MCF 10A (cell line): ENCODE data around the gene RGS11. TPM values are rescaled to one million over a fixed set of nuclear protein-coding genes. Genes with fewer than 3 reads are reported as not detected.

Source experiments
- BruUV-seq: library from RNA; stranded (reverse); fragments of 400-500 nt; replicated peaks from 2 replicates; lab custom pipeline; 2021; lab: Mats Ljungman, UMichigan
- CTCF ChIA-PET: fragments of 300-600 bp; sonication (Branson Sonifier 250); formaldehyde crosslinking; extraction: SDS; loops from one replicate; lab custom pipeline; 2021; ENCODE audit warnings: antibody characterized with exemption, inconsistent platforms; lab: Yijun Ruan, JAX
- POLR2A ChIA-PET: fragments of 300-600, 350-650 bp; sonication (Branson Sonifier 250); formaldehyde crosslinking; extraction: SDS; loops from one replicate; lab custom pipeline; 2020; ENCODE audit warnings: antibody characterized with exemption, inconsistent platforms; lab: Yijun Ruan, JAX
- DNase-seq: peaks from one replicate; pipeline ENCODE4 v3.0.0-alpha.2; 2018; ENCODE audit not compliant: unreplicated experiment
- H3K27ac Mint-ChIP-seq: one replicate; pipeline ENCODE4 v1.8.0; 2022; ENCODE audit warnings: mild to moderate bottlenecking, low read depth, mixed read lengths; ENCODE audit not compliant: unreplicated experiment
- H3K27me3 Mint-ChIP-seq: one replicate; pipeline ENCODE4 v1.8.0; 2022; ENCODE audit warnings: mixed read lengths; ENCODE audit not compliant: insufficient read depth, unreplicated experiment
- H3K36me3 Mint-ChIP-seq: one replicate; pipeline ENCODE4 v1.8.0; 2022; ENCODE audit warnings: mild to moderate bottlenecking, moderate library complexity, mixed read lengths; ENCODE audit not compliant: insufficient read depth, unreplicated experiment
- H3K4me1 Mint-ChIP-seq: one replicate; pipeline ENCODE4 v1.8.0; 2022; ENCODE audit warnings: mixed read lengths; ENCODE audit not compliant: insufficient read depth, unreplicated experiment
- H3K4me3 Mint-ChIP-seq: one replicate; pipeline ENCODE4 v1.8.0; 2022; ENCODE audit warnings: mild to moderate bottlenecking, moderate library complexity, mixed read lengths; ENCODE audit not compliant: unreplicated experiment
- H3K9me3 Mint-ChIP-seq: one replicate; pipeline ENCODE4 v1.8.0; 2022; ENCODE audit warnings: mixed read lengths; ENCODE audit not compliant: unreplicated experiment
- CTCF ChIP-seq: fragments of 200-600 bp; IDR thresholded peaks from one replicate; pipeline ENCODE4 v1.8.0; 2022; ENCODE audit warnings: antibody characterized with exemption, mild to moderate bottlenecking; ENCODE audit not compliant: unreplicated experiment
- intact Hi-C: fragments of 100-400 bp; cut with micrococcal nuclease; formaldehyde crosslinking; loops from 2 replicates; pipeline ENCODE4 v1.14.1; 2022
- total RNA-seq: library from RNA; stranded (reverse); gene quantifications from 2 replicates; pipeline ENCODE4 v1.2.3, GENCODE V29; 2022

The RGS11 gene
- total RNA-seq, 1 experiment from 2014 or later = 1.7 TPM

GRCh38 chr16:263944-264343, 11.8 kb downstream of the RGS11 start:
- no peak for DNase-seq
- no peaks in the 10 kb centered on the region for H3K9me3 Mint-ChIP-seq
- H3K27ac Mint-ChIP-seq = no peak overlapping the region
- ChIA-PET CTCF (interaction anchor here (0.6 kb wide), 1 partner anchor 158 kb away, joined by 3 read pairs; no protein-coding TSS in a partner anchor), POLR2A (interaction anchor here (1.5 kb wide), 1 partner anchor 29 kb away, joined by 6 read pairs; the partner anchor contains the start of gene FAM234A)
- no TSS peak for BruUV-seq
- no peaks in the 10 kb centered on the region for H3K27me3 Mint-ChIP-seq
- peaks cover 18% of the 10 kb centered on the region for H3K4me1 Mint-ChIP-seq
- H3K4me3 Mint-ChIP-seq = no peak overlapping the region
- TF ChIP-seq CTCF = no peak
- intact Hi-C loops = no loop called here
- H3K36me3 Mint-ChIP-seq = peaks cover 47% of the 10 kb centered on the region

GRCh38 chr16:263182-263774, 12.5 kb downstream of the RGS11 start:
- POLR2A ChIA-PET = no interaction called here
- Mint-ChIP-seq H3K27ac (no peak overlapping the region), H3K4me1 (peaks cover 14% of the 10 kb centered on the region), H3K36me3 (peaks cover 48% of the 10 kb centered on the region), H3K4me3 (no peak overlapping the region), H3K27me3 (no peaks in the 10 kb centered on the region), H3K9me3 (no peaks in the 10 kb centered on the region)
- no peak for TF ChIP-seq CTCF
- no TSS peak for BruUV-seq
- intact Hi-C loops = no loop called here
- CTCF ChIA-PET = interaction anchor here (0.6 kb wide), 2 partner anchors 82 to 158 kb away, joined by 3 read pairs; no protein-coding TSS in a partner anchor
- DNase-seq = no peak

- no peak for TF ChIP-seq CTCF
- DNase-seq = no peak
- POLR2A ChIA-PET = no interaction called here
- Mint-ChIP-seq H3K4me1 (peaks cover 13% of the 10 kb centered on the region), H3K4me3 (no peak overlapping the region), H3K9me3 (no peaks in the 10 kb centered on the region), H3K27me3 (no peaks in the 10 kb centered on the region), H3K27ac (no peak overlapping the region), H3K36me3 (peaks cover 58% of the 10 kb centered on the region)
- intact Hi-C loops = no loop called here
- BruUV-seq = no TSS peak
- CTCF ChIA-PET = no interaction called here
Observed at GRCh38 chr16:262121-262745, 13.5 kb downstream of the RGS11 start.

GRCh38 chr16:261031-261691, 14.6 kb downstream of the RGS11 start:
- BruUV-seq = no TSS peak
- no peak for TF ChIP-seq CTCF
- Mint-ChIP-seq H3K27me3 (no peaks in the 10 kb centered on the region), H3K4me3 (no peak overlapping the region), H3K9me3 (no peaks in the 10 kb centered on the region), H3K36me3 (peaks cover 69% of the 10 kb centered on the region), H3K27ac (no peak overlapping the region), H3K4me1 (peaks cover 9% of the 10 kb centered on the region)
- CTCF ChIA-PET = no interaction called here
- DNase-seq = no peak
- POLR2A ChIA-PET = no interaction called here
- intact Hi-C loops = no loop called here
